ENCODE data around the gene MYG1.
A peak's percentile ranks its signal among the peaks of the same experiment; 100 is the strongest.

The MYG1 gene
- long read RNA-seq, donor 1, transcript C12orf10-201 (7 exons, 1,192 nt), result major isoform, 48 of 57 reads
- long read RNA-seq, donor 1, partial matches to known transcripts, result 0 of 57 reads
- long read RNA-seq, donor 1, other reads (novel, unspliced or antisense), result 0 of 57 reads
- long read RNA-seq, donor 2, transcript C12orf10-202 (2 exons, 513 nt), result minor isoform, 5 of 21 reads
- long read RNA-seq, donor 2, transcript C12orf10-201 (7 exons, 1,192 nt), result major isoform, 13 of 21 reads
- long read RNA-seq, donor 2, partial matches to known transcripts, result 0 of 21 reads
- long read RNA-seq, donor 2, other reads (novel, unspliced or antisense), result 0 of 21 reads
- long read RNA-seq, donor 3, transcript C12orf10-201 (7 exons, 1,192 nt), result major isoform, 9 of 14 reads
- long read RNA-seq, donor 3, partial matches to known transcripts, result 0 of 14 reads
- long read RNA-seq, donor 3, other reads (novel, unspliced or antisense), result 0 of 14 reads
- long read RNA-seq, donor 4, transcript C12orf10-201 (7 exons, 1,192 nt), result major isoform, 13 of 34 reads
- long read RNA-seq, donor 4, transcript C12orf10-208 (4 exons, 813 nt), result minor isoform, 5 of 34 reads
- long read RNA-seq, donor 4, partial matches to known transcripts, result 8 of 34 reads
- long read RNA-seq, donor 4, other reads (novel, unspliced or antisense), result 0 of 34 reads
- long read RNA-seq, donor 5, transcript C12orf10-201 (7 exons, 1,192 nt), result major isoform, 25 of 36 reads
- long read RNA-seq, donor 5, partial matches to known transcripts, result 0 of 36 reads
- long read RNA-seq, donor 5, other reads (novel, unspliced or antisense), result 0 of 36 reads
- long read RNA-seq, donor 6, transcript C12orf10-201 (7 exons, 1,192 nt), result major isoform, 21 of 27 reads
- long read RNA-seq, donor 6, partial matches to known transcripts, result 0 of 27 reads
- long read RNA-seq, donor 6, other reads (novel, unspliced or antisense), result 0 of 27 reads
- long read RNA-seq, donor 7, transcript C12orf10-201 (7 exons, 1,192 nt), result major isoform, 19 of 29 reads
- long read RNA-seq, donor 7, partial matches to known transcripts, result 0 of 29 reads
- long read RNA-seq, donor 7, other reads (novel, unspliced or antisense), result 0 of 29 reads
- long read RNA-seq, donor 8, transcript C12orf10-201 (7 exons, 1,192 nt), result major isoform, 21 of 26 reads
- long read RNA-seq, donor 8, partial matches to known transcripts, result 0 of 26 reads
- long read RNA-seq, donor 8, other reads (novel, unspliced or antisense), result 0 of 26 reads

- peak; percentile 84 for DNase-seq
Measured at GRCh38 chr12:53299454-53300180, at the start of gene MYG1. MYG1 (plus strand) TSS chr12:53299695; CDS start chr12:53299738, 43 bp downstream.

DNA sequence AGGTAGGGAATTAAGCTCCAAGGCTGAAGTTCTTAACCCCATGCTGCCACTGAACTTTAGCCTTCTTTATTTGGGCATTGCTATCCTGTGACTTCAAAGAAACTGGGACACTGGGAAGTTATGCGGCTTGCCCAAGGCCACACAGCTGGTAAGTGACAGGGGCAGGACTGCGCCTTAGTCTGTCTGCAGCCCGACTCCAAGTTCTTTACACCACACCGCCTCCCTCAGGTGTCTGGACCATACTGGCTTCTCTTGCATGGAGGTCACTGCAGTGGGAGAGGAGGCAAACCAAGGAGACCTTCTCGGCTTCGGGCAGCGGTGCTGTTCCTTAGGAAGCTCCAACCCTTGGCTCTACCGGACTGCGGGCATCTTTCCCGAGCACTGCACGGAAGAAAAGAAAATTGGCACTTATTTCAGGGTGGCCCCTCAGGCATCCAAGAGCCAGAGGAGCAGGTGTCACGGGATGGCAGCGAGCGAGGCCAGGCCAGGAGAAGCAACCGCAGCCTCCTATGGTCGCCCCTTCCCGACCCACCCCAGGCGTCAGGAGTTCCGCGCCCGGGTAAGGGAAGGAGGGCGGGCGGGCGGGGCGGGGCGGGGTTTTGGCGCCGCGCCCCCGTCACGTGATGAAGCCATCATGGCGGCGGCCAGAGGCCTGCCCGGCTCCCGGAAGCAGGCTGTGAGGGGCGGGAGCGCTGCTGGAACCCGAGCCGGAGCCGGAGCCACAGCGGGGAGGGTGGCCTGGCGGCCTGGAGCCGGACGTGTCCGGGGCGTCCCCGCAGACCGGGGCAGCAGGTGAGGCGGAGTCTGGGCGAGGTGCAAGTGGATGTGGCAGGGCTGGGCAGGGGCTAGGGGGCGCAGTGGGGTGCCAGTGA, 47.8 kb upstream of the MYG1 start:
- DNase-seq, result peak; percentile 83

DNA sequence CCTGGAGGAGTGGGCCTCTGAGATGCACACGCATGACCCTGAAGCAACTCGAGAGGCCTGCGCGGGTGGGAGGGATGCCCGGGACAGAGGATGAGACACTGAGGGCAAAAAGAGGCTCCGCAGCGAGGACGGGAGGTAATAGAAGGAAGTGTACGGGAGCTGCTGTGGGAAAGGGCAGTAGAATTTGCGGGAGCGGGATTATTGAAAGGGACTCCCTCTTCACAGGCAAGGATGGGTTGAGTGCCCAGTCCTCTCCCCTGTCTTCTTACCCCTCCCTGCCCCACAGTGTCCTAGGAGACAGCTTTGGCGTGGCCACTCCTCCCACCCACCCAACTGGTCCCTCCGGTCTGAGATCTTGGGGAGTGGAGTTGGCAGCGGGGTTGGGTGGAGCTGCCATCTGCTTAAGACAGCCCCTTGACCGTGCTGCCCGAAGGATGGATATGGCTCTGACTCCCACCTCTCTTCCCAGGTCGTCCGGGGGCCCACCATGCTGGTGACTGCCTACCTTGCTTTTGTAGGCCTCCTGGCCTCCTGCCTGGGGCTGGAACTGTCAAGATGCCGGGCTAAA, 47.1 kb upstream of the MYG1 start:
- no peak for DNase-seq

- DNase-seq, result no peak
Measured at GRCh38 chr12:53253298-53253697, 46.2 kb upstream of the MYG1 start.

GRCh38 chr12:53254816-53255545, 44.5 kb upstream of the MYG1 start:
- no peak for DNase-seq

- DNase-seq, result no peak
Measured at GRCh38 chr12:53255996-53256395, 43.5 kb upstream of the MYG1 start.

- no peak for DNase-seq
Measured at GRCh38 chr12:53258541-53259539, 40.7 kb upstream of the MYG1 start.

- no peak for DNase-seq
Measured at GRCh38 chr12:53259891-53260290, 39.6 kb upstream of the MYG1 start.

DNA sequence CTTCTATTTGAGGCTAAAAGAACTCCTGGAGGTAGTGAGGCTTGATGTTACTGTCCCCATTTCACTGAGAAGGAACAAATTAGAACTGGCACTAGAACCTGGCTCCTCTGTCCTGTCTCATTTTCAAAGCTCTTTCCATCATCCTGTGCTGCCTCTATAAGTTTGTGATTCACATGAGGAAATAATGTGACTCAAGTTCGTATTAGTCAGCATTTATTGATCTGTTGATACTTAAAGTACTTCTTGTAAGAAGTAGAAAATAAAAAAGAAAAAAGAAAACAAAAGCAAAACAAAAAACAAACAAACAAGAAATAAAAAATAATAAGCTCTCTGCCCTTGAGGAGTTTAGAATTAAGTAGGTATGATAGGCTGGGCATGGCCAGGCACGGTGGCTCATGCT, 33.7 kb upstream of the MYG1 start:
- DNase-seq, result no peak

DNA sequence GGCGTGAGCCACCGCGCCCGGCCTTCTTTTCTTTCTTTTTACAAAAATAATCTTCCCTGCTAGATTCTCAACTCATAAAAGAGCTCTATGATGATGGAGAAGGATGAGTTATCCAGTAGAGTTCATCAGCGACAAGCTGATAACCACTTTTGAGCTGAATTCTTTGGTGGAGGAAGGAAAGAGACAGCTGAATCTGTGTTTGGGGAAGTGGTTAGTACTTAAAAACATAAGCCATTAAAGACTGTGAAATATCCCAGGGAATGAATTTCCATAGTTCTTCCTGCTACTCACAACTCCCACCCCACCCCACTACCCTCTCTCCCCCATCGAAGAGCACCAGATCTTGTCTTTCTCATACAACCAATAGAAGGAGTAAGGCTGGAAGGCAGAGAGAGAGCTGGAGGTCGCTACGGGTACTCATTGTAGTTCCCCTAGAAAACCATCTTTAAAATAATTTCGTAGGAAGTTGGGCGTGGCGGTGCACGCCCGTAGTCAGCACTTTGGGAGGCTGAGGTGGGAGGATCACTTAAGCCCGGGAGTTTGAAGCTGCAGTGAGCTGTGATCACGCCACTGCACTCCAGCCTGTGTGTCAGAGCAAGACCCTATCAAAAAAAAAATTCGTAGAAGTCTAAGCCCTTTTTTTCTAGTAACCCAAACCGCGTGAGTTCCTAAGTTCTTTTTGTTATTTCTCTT, 32.0 kb upstream of the MYG1 start:
- DNase-seq, result no peak

- peak; percentile 90 for DNase-seq
Measured at GRCh38 chr12:53267999-53268629, 31.4 kb upstream of the MYG1 start, which contains the start of gene ESPL1. ESPL1 (plus strand) TSS chr12:53268299; CDS start chr12:53268767, 468 bp downstream.

GRCh38 chr12:53268630-53269562, 30.6 kb upstream of the MYG1 start:
- no peak for DNase-seq

GRCh38 chr12:53274445-53274844, 25.1 kb upstream of the MYG1 start:
- DNase-seq, result no peak

DNA sequence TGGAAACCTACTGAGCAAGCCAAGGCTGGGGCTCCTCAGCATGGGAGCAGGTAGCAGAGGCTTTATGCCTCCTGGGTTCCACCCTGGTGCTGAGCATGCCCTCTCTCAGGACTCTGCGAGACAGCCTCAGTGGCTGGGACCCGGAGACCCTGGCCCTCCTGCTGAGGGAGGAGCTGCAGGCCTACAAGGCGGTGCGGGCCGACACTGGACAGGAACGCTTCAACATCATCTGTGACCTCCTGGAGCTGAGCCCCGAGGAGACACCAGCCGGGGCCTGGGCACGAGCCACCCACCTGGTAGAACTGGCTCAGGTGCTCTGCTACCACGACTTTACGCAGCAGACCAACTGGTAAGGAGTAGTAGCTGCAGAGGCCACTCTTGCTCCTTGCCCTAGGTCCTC, 23.0 kb upstream of the MYG1 start:
- DNase-seq, result no peak

- no peak for DNase-seq
Measured at GRCh38 chr12:53277981-53278380, 21.5 kb upstream of the MYG1 start.

DNA sequence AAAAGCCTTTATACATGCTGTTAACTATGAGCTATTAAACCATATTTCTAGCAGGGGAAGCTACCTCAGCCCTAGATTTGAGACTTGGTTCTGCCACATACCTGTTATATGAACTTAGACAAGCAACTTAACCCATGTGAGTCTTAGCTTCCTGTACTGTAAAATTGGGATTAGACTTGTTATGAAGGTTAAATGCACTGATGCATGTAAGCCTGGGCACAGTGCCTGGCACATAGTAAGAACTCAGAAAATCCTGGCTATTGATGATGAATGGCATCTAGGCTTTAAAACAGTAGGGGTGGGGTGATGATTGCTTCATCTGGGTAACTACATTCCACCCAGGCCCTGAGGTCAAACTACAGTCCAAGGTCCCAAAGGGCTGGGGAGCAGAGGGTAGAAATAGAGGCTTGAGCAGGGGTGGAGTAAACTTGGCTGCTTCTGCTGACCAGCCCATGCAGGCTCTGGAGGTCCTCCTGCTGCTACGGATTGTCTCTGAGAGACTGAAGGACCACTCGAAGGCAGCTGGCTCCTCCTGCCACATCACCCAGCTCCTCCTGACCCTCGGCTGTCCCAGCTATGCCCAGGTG, 20.1 kb upstream of the MYG1 start:
- DNase-seq, result no peak

Measured in right kidney (tissue), 9 donors.